ENCODE data around the gene MID1.
A peak's percentile ranks its signal among the peaks of the same experiment; 100 is the strongest.

MID1 gene

GRCh38 chrX:10526451-10526850 is 93.9 kb downstream of the MID1 start:
- DNase-seq, result no peak

- no peak for DNase-seq
These were observed 94.8 kb downstream of the MID1 start for GRCh38 chrX:10525381-10526120.

GRCh38 chrX:10524578-10524977 is 95.8 kb downstream of the MID1 start:
- no peak for DNase-seq

- no peak for DNase-seq
These were observed 100.6 kb downstream of the MID1 start for GRCh38 chrX:10519761-10520160.

- no peak for DNase-seq
These were observed 101.1 kb downstream of the MID1 start for GRCh38 chrX:10519278-10519677.

GRCh38 chrX:10518073-10518472 is 102.3 kb downstream of the MID1 start:
- DNase-seq, result no peak

GRCh38 chrX:10516781-10517322 is 103.5 kb downstream of the MID1 start:
- DNase-seq, result no peak

- DNase-seq, result no peak
These were observed 105.5 kb downstream of the MID1 start for GRCh38 chrX:10514891-10515290.

GRCh38 chrX:10513974-10514373 is 106.4 kb downstream of the MID1 start:
- no peak for DNase-seq

- no peak for DNase-seq
These were observed 107.6 kb downstream of the MID1 start for GRCh38 chrX:10512741-10513140.

- DNase-seq, result peak; percentile 78
These were observed 108.1 kb downstream of the MID1 start for GRCh38 chrX:10512258-10512657.

- no peak for DNase-seq
These were observed 111.0 kb downstream of the MID1 start for GRCh38 chrX:10509397-10509796.

GRCh38 chrX:10508891-10509290 is 111.5 kb downstream of the MID1 start:
- DNase-seq, result no peak

- no peak for DNase-seq
These were observed 112.5 kb downstream of the MID1 start for GRCh38 chrX:10507876-10508275.

GRCh38 chrX:10507181-10507580 is 113.2 kb downstream of the MID1 start:
- no peak for DNase-seq

GRCh38 chrX:10506781-10507180 is 113.6 kb downstream of the MID1 start:
- no peak for DNase-seq

GRCh38 chrX:10505726-10506125 is 114.7 kb downstream of the MID1 start:
- DNase-seq, result no peak

GRCh38 chrX:10502961-10503360 is 117.4 kb downstream of the MID1 start:
- no peak for DNase-seq

GRCh38 chrX:10501611-10502010 is 118.8 kb downstream of the MID1 start:
- DNase-seq, result no peak

- peak; percentile 35 for DNase-seq
These were observed 123.9 kb downstream of the MID1 start for GRCh38 chrX:10496345-10496965.

- DNase-seq, result no peak
These were observed 124.7 kb downstream of the MID1 start for GRCh38 chrX:10495677-10496076.

GRCh38 chrX:10492250-10492649 is 128.1 kb downstream of the MID1 start:
- DNase-seq, result no peak

- DNase-seq, result peak; percentile 4
These were observed 134.0 kb downstream of the MID1 start for GRCh38 chrX:10486373-10486772.

GRCh38 chrX:10485326-10485725 is 135.1 kb downstream of the MID1 start:
- no peak for DNase-seq

Data from kidney glomerular epithelial cell (primary cell).